Subcutaneous abdominal adipose tissue (tissue), 5 donors: ENCODE data around the gene PAX7.

Source experiments
- H3K27ac ChIP-seq: one replicate; pipeline ENCODE4 v1.7.0; 2013; ENCODE audit warnings: low read depth, mild to moderate bottlenecking, inconsistent platforms, low read length, moderate library complexity
- H3K27me3 ChIP-seq, 5 donors: one replicate each; pipeline ENCODE4 v1.7.0; 2013; ENCODE audit warnings: low read length in 5 of 5, inconsistent platforms in 1 of 5; ENCODE audit not compliant: control insufficient read depth in 5 of 5, insufficient read depth in 4 of 5
- H3K36me3 ChIP-seq, 5 donors: one replicate each; pipeline ENCODE4 v1.7.0; 2013; ENCODE audit warnings: low read length in 5 of 5; ENCODE audit not compliant: control insufficient read depth in 5 of 5, insufficient read depth in 5 of 5
- H3K4me1 ChIP-seq, 5 donors: one replicate each; pipeline ENCODE4 v1.7.0; 2013; ENCODE audit warnings: low read length in 5 of 5, mild to moderate bottlenecking in 3 of 5, moderate library complexity in 1 of 5; ENCODE audit not compliant: control insufficient read depth in 5 of 5, insufficient read depth in 5 of 5
- H3K4me3 ChIP-seq, 5 donors: one replicate each; pipeline ENCODE4 v1.7.0; 2013; ENCODE audit warnings: low read length in 5 of 5, low read depth in 1 of 5
- H3K9ac ChIP-seq, 5 donors: one replicate each; pipeline ENCODE4 v1.7.0; 2013; ENCODE audit warnings: low read length in 5 of 5, mild to moderate bottlenecking in 4 of 5, moderate library complexity in 3 of 5
- H3K9me3 ChIP-seq, 5 donors: one replicate each; pipeline ENCODE4 v1.7.0; 2013; ENCODE audit warnings: low read length in 5 of 5; ENCODE audit not compliant: control insufficient read depth in 5 of 5
- donor health status: healthy.
- donor health status: healthy.
- donor health status: healthy.
- donor health status: healthy.
- donor health status: healthy.

PAX7 gene

GRCh38 chr1:18783705-18784481 is 153.2 kb downstream of the PAX7 start:
- no peak overlapping the region for H3K4me3 ChIP-seq
- H3K27me3 ChIP-seq, result peaks cover 9 to 26% (median 14%) of the 10 kb centered on the region in 5 donors
- no peaks in the 10 kb centered on the region for H3K36me3 ChIP-seq
- H3K9me3 ChIP-seq, result no peaks in the 10 kb centered on the region
- H3K27ac ChIP-seq, result no peak overlapping the region
- no peaks in the 10 kb centered on the region for H3K4me1 ChIP-seq
- H3K9ac ChIP-seq, result no peak overlapping the region

- Histone ChIP-seq H3K27me3 (peaks cover 9 to 26% (median 17%) of the 10 kb centered on the region in 5 donors), H3K36me3 (no peaks in the 10 kb centered on the region), H3K4me1 (no peaks in the 10 kb centered on the region), H3K4me3 (no peak overlapping the region), H3K9me3 (no peaks in the 10 kb centered on the region), H3K27ac (no peak overlapping the region), H3K9ac (no peak overlapping the region)
Observed at GRCh38 chr1:18784482-18784831, 153.8 kb downstream of the PAX7 start.

GRCh38 chr1:18786149-18786548 is 155.5 kb downstream of the PAX7 start:
- H3K4me3 ChIP-seq, result no peak overlapping the region
- H3K4me1 ChIP-seq, result no peaks in the 10 kb centered on the region
- no peak overlapping the region for H3K9ac ChIP-seq
- H3K27ac ChIP-seq, result no peak overlapping the region
- H3K9me3 ChIP-seq, result no peaks in the 10 kb centered on the region
- H3K27me3 ChIP-seq, result peaks cover 9 to 31% (median 18%) of the 10 kb centered on the region in 5 donors
- H3K36me3 ChIP-seq, result no peaks in the 10 kb centered on the region

- Histone ChIP-seq H3K27ac (no peak overlapping the region), H3K9ac (no peak overlapping the region), H3K36me3 (no peaks in the 10 kb centered on the region), H3K27me3 (peaks cover 9 to 30% (median 25%) of the 10 kb centered on the region in 5 donors), H3K4me3 (no peak overlapping the region), H3K9me3 (peaks cover 2 to 8% (median 7%) of the 10 kb centered on the region in 5 donors), H3K4me1 (no peaks in the 10 kb centered on the region)
Observed at GRCh38 chr1:18787825-18788385, 157.3 kb downstream of the PAX7 start.

- no peaks in the 10 kb centered on the region for H3K4me1 ChIP-seq
- peaks cover 4 to 13% (median 9%) of the 10 kb centered on the region in 5 donors for H3K9me3 ChIP-seq
- H3K27me3 ChIP-seq, result peaks cover 8 to 31% (median 28%) of the 10 kb centered on the region in 5 donors
- H3K4me3 ChIP-seq, result no peak overlapping the region
- H3K36me3 ChIP-seq, result no peaks in the 10 kb centered on the region
- H3K9ac ChIP-seq, result no peak overlapping the region
- no peak overlapping the region for H3K27ac ChIP-seq
Observed at GRCh38 chr1:18789246-18789645, 158.6 kb downstream of the PAX7 start.

- Histone ChIP-seq H3K9ac (no peak overlapping the region), H3K9me3 (peaks cover 4 to 13% (median 9%) of the 10 kb centered on the region in 5 donors), H3K4me3 (no peak overlapping the region), H3K27ac (no peak overlapping the region), H3K36me3 (no peaks in the 10 kb centered on the region), H3K4me1 (no peaks in the 10 kb centered on the region), H3K27me3 (peaks cover 8 to 35% (median 24%) of the 10 kb centered on the region in 5 donors)
Observed at GRCh38 chr1:18792747-18793146, 162.1 kb downstream of the PAX7 start.

GRCh38 chr1:18793164-18793563 is 162.5 kb downstream of the PAX7 start:
- H3K36me3 ChIP-seq, result no peaks in the 10 kb centered on the region
- H3K9ac ChIP-seq, result no peak overlapping the region
- peaks cover 4 to 13% (median 9%) of the 10 kb centered on the region in 5 donors for H3K9me3 ChIP-seq
- H3K27ac ChIP-seq, result no peak overlapping the region
- peaks cover 8 to 35% (median 24%) of the 10 kb centered on the region in 5 donors for H3K27me3 ChIP-seq
- H3K4me3 ChIP-seq, result no peak overlapping the region
- no peaks in the 10 kb centered on the region for H3K4me1 ChIP-seq

GRCh38 chr1:18794051-18794450 is 163.4 kb downstream of the PAX7 start:
- no peaks in the 10 kb centered on the region for H3K4me1 ChIP-seq
- H3K27me3 ChIP-seq, result peaks cover 8 to 35% (median 24%) of the 10 kb centered on the region in 5 donors
- no peak overlapping the region for H3K9ac ChIP-seq

GRCh38 chr1:18794561-18794960 is 163.9 kb downstream of the PAX7 start:
- Histone ChIP-seq H3K9ac (no peak overlapping the region), H3K27ac (no peak overlapping the region), H3K4me3 (no peak overlapping the region), H3K36me3 (no peaks in the 10 kb centered on the region), H3K27me3 (peaks cover 8 to 35% (median 24%) of the 10 kb centered on the region in 5 donors), H3K4me1 (no peaks in the 10 kb centered on the region), H3K9me3 (peaks cover 4 to 13% (median 9%) of the 10 kb centered on the region in 5 donors)

More at GRCh38 chr1:18794051-18794450, 163.4 kb downstream of the PAX7 start:
- Histone ChIP-seq H3K9me3 (peaks cover 4 to 13% (median 9%) of the 10 kb centered on the region in 5 donors), H3K36me3 (no peaks in the 10 kb centered on the region), H3K27ac (no peak overlapping the region), H3K4me3 (no peak overlapping the region)

- no peaks in the 10 kb centered on the region for H3K36me3 ChIP-seq
- H3K27me3 ChIP-seq, result peaks cover 8 to 32% (median 24%) of the 10 kb centered on the region in 5 donors
- peaks cover 4 to 13% (median 9%) of the 10 kb centered on the region in 5 donors for H3K9me3 ChIP-seq
- H3K9ac ChIP-seq, result no peak overlapping the region
- H3K4me1 ChIP-seq, result no peaks in the 10 kb centered on the region
- H3K27ac ChIP-seq, result no peak overlapping the region
- H3K4me3 ChIP-seq, result no peak overlapping the region
Observed at GRCh38 chr1:18795002-18795689, 164.5 kb downstream of the PAX7 start.
